Measurements from ENCODE around the gene ITPKB.
A peak's percentile ranks its signal among the peaks of the same experiment; 100 is the strongest.

ITPKB gene

GRCh38 chr1:226732856-226733291 is 6.2 kb downstream of the ITPKB start:
- no peak overlapping the region for H2BK12ac ChIP-seq (ENCODE audit: low read length)
- H4K8ac ChIP-seq (ENCODE audit: low read depth, low read length), result no peak overlapping the region
- no peak overlapping the region for H4K91ac ChIP-seq (ENCODE audit: low read depth, low read length, poor library complexity)
- peaks cover 8 to 49% of the 10 kb centered on the region in 2 donors for H3K36me3 ChIP-seq (replicated peaks in 1 of 2; ENCODE audit: control insufficient read depth in 2 of 2, insufficient read depth in 2 of 2, low read length in 2 of 2)
- WGBS, 2 donors (ENCODE audit: extremely low coverage in 2 of 2, insufficient read length in 2 of 2, insufficient replicate concordance in 1 of 2), result no CpG with 5 or more reads among the region's 4 CpGs
- H2BK15ac ChIP-seq (ENCODE audit: low read length), result no peak overlapping the region
- peak overlapping the region; percentile 30 for H2AK5ac ChIP-seq (ENCODE audit: low read depth, low read length)
- H3K27me3 ChIP-seq (ENCODE audit: control insufficient read depth in 3 of 3, insufficient read depth in 3 of 3, low read depth in 1 of 3, low read length in 3 of 3), result peaks cover 0 to 17% (median 0%) of the 10 kb centered on the region in 3 experiments
- no peak overlapping the region for H3K14ac ChIP-seq (ENCODE audit: low read length)
- H3K79me1 ChIP-seq (ENCODE audit: low read depth, low read length), result no peaks in the 10 kb centered on the region
- H3K4ac ChIP-seq (ENCODE audit: low read length), result no peak overlapping the region
- no peak for DNase-seq (ENCODE audit: low spot score)
- peak overlapping the region in 1 of 2 donors; percentile 58 for H3K4me3 ChIP-seq (ENCODE audit: low read length in 2 of 2)
- no peak overlapping the region for H2BK5ac ChIP-seq (ENCODE audit: low read length)
- H3K4me1 ChIP-seq (ENCODE audit: control insufficient read depth in 2 of 2, insufficient read depth in 1 of 2, low read depth in 1 of 2, low read length in 2 of 2), result peaks cover 3 to 15% of the 10 kb centered on the region in 2 donors
- H2AFZ ChIP-seq (ENCODE audit: low read length), result no peak overlapping the region
- H3K27ac ChIP-seq (replicated peaks; ENCODE audit: low read length), result no peak overlapping the region
- H3K23ac ChIP-seq (ENCODE audit: low read depth, low read length, poor library complexity), result peak overlapping the region; percentile 68
- H2BK120ac ChIP-seq (ENCODE audit: low read depth, low read length), result no peak overlapping the region
- no peak overlapping the region for H3K4me2 ChIP-seq (ENCODE audit: insufficient read depth, low read length, poor library complexity, severe bottlenecking)
- H3K9me3 ChIP-seq (replicated peaks in 1 of 2; ENCODE audit: control insufficient read depth in 2 of 2, insufficient read depth in 1 of 2, low read depth in 1 of 2, low read length in 2 of 2), result no peaks in the 10 kb centered on the region
- H3K9ac ChIP-seq (ENCODE audit: low read depth, low read length, poor library complexity), result peak overlapping the region; percentile 53
- H3K18ac ChIP-seq (ENCODE audit: low read length), result no peak overlapping the region

GRCh38 chr1:226731257-226731893 is 7.7 kb downstream of the ITPKB start:
- Histone ChIP-seq H2AFZ (ENCODE audit: low read length) (no peak overlapping the region), H3K4me2 (ENCODE audit: insufficient read depth, low read length, poor library complexity, severe bottlenecking) (no peak overlapping the region), H3K4ac (ENCODE audit: low read length) (no peak overlapping the region), H2BK12ac (ENCODE audit: low read length) (no peak overlapping the region), H2AK5ac (ENCODE audit: low read depth, low read length) (no peak overlapping the region), H3K23ac (ENCODE audit: low read depth, low read length, poor library complexity) (no peak overlapping the region), H3K9ac (ENCODE audit: low read depth, low read length, poor library complexity) (no peak overlapping the region), H2BK120ac (ENCODE audit: low read depth, low read length) (no peak overlapping the region), H4K8ac (ENCODE audit: low read depth, low read length) (no peak overlapping the region), H3K14ac (ENCODE audit: low read length) (no peak overlapping the region), H3K27ac (replicated peaks; ENCODE audit: low read length) (no peak overlapping the region), H3K79me1 (ENCODE audit: low read depth, low read length) (no peaks in the 10 kb centered on the region), H4K91ac (ENCODE audit: low read depth, low read length, poor library complexity) (no peak overlapping the region), H2BK15ac (ENCODE audit: low read length) (no peak overlapping the region), H3K4me1 (ENCODE audit: control insufficient read depth in 2 of 2, insufficient read depth in 1 of 2, low read depth in 1 of 2, low read length in 2 of 2) (peaks cover 9 to 17% of the 10 kb centered on the region in 2 donors), H3K36me3 (replicated peaks in 1 of 2; ENCODE audit: control insufficient read depth in 2 of 2, insufficient read depth in 2 of 2, low read length in 2 of 2) (peaks cover 8 to 43% of the 10 kb centered on the region in 2 donors), H2BK5ac (ENCODE audit: low read length) (no peak overlapping the region), H3K27me3 (ENCODE audit: control insufficient read depth in 3 of 3, insufficient read depth in 3 of 3, low read depth in 1 of 3, low read length in 3 of 3) (peaks cover 0 to 10% (median 0%) of the 10 kb centered on the region in 3 experiments), H3K9me3 (replicated peaks in 1 of 2; ENCODE audit: control insufficient read depth in 2 of 2, insufficient read depth in 1 of 2, low read depth in 1 of 2, low read length in 2 of 2) (no peaks in the 10 kb centered on the region), H3K4me3 (ENCODE audit: low read length in 2 of 2) (no peak overlapping the region), H3K18ac (ENCODE audit: low read length) (no peak overlapping the region)
- no CpG with 5 or more reads among the region's 3 CpGs for WGBS, 2 donors (ENCODE audit: extremely low coverage in 2 of 2, insufficient read length in 2 of 2, insufficient replicate concordance in 1 of 2)
- no peak for DNase-seq (ENCODE audit: low spot score)

GRCh38 chr1:226730836-226731235 is 8.2 kb downstream of the ITPKB start:
- H3K23ac ChIP-seq (ENCODE audit: low read depth, low read length, poor library complexity), result no peak overlapping the region
- no peak overlapping the region for H2AK5ac ChIP-seq (ENCODE audit: low read depth, low read length)
- no peak overlapping the region for H2BK15ac ChIP-seq (ENCODE audit: low read length)
- no peaks in the 10 kb centered on the region for H3K9me3 ChIP-seq (replicated peaks in 1 of 2; ENCODE audit: control insufficient read depth in 2 of 2, insufficient read depth in 1 of 2, low read depth in 1 of 2, low read length in 2 of 2)
- WGBS, 2 donors (ENCODE audit: extremely low coverage in 2 of 2, insufficient read length in 2 of 2, insufficient replicate concordance in 1 of 2), result no CpG with 5 or more reads among the region's 3 CpGs
- H3K79me1 ChIP-seq (ENCODE audit: low read depth, low read length), result no peaks in the 10 kb centered on the region
- H3K4me2 ChIP-seq (ENCODE audit: insufficient read depth, low read length, poor library complexity, severe bottlenecking), result no peak overlapping the region
- no peak overlapping the region for H4K91ac ChIP-seq (ENCODE audit: low read depth, low read length, poor library complexity)
- no peak overlapping the region for H2BK12ac ChIP-seq (ENCODE audit: low read length)
- no peak overlapping the region for H3K9ac ChIP-seq (ENCODE audit: low read depth, low read length, poor library complexity)
- H3K4me3 ChIP-seq (ENCODE audit: low read length in 2 of 2), result no peak overlapping the region
- H2BK120ac ChIP-seq (ENCODE audit: low read depth, low read length), result no peak overlapping the region
- no peak overlapping the region for H3K18ac ChIP-seq (ENCODE audit: low read length)
- peaks cover 9 to 13% of the 10 kb centered on the region in 2 donors for H3K4me1 ChIP-seq (ENCODE audit: control insufficient read depth in 2 of 2, insufficient read depth in 1 of 2, low read depth in 1 of 2, low read length in 2 of 2)
- H3K27me3 ChIP-seq (ENCODE audit: control insufficient read depth in 3 of 3, insufficient read depth in 3 of 3, low read depth in 1 of 3, low read length in 3 of 3), result peaks cover 0 to 4% (median 0%) of the 10 kb centered on the region in 3 experiments
- DNase-seq (ENCODE audit: low spot score), result no peak
- no peak overlapping the region for H2BK5ac ChIP-seq (ENCODE audit: low read length)
- H3K4ac ChIP-seq (ENCODE audit: low read length), result no peak overlapping the region
- no peak overlapping the region for H3K27ac ChIP-seq (replicated peaks; ENCODE audit: low read length)
- peaks cover 8 to 38% of the 10 kb centered on the region in 2 donors for H3K36me3 ChIP-seq (replicated peaks in 1 of 2; ENCODE audit: control insufficient read depth in 2 of 2, insufficient read depth in 2 of 2, low read length in 2 of 2)
- no peak overlapping the region for H2AFZ ChIP-seq (ENCODE audit: low read length)
- H3K14ac ChIP-seq (ENCODE audit: low read length), result no peak overlapping the region
- no peak overlapping the region for H4K8ac ChIP-seq (ENCODE audit: low read depth, low read length)

GRCh38 chr1:226730071-226730470 is 9.0 kb downstream of the ITPKB start:
- no CpG with 5 or more reads among the region's 1 CpG for WGBS, 2 donors (ENCODE audit: extremely low coverage in 2 of 2, insufficient read length in 2 of 2, insufficient replicate concordance in 1 of 2)

More at GRCh38 chr1:226730071-226730470, 9.0 kb downstream of the ITPKB start:
- H2BK120ac ChIP-seq (ENCODE audit: low read depth, low read length), result no peak overlapping the region
- no peak overlapping the region for H2AK5ac ChIP-seq (ENCODE audit: low read depth, low read length)
- H3K4me2 ChIP-seq (ENCODE audit: insufficient read depth, low read length, poor library complexity, severe bottlenecking), result no peak overlapping the region
- no peak overlapping the region for H2BK12ac ChIP-seq (ENCODE audit: low read length)
- no peak overlapping the region for H2BK15ac ChIP-seq (ENCODE audit: low read length)
- H3K14ac ChIP-seq (ENCODE audit: low read length), result no peak overlapping the region
- H3K9ac ChIP-seq (ENCODE audit: low read depth, low read length, poor library complexity), result no peak overlapping the region
- no peak overlapping the region for H3K4me3 ChIP-seq (ENCODE audit: low read length in 2 of 2)
- H3K36me3 ChIP-seq (replicated peaks in 1 of 2; ENCODE audit: control insufficient read depth in 2 of 2, insufficient read depth in 2 of 2, low read length in 2 of 2), result peaks cover 3 to 30% of the 10 kb centered on the region in 2 donors
- H2BK5ac ChIP-seq (ENCODE audit: low read length), result no peak overlapping the region
- no peaks in the 10 kb centered on the region for H3K9me3 ChIP-seq (replicated peaks in 1 of 2; ENCODE audit: control insufficient read depth in 2 of 2, insufficient read depth in 1 of 2, low read depth in 1 of 2, low read length in 2 of 2)
- no peak overlapping the region for H4K91ac ChIP-seq (ENCODE audit: low read depth, low read length, poor library complexity)
- no peak overlapping the region for H3K4ac ChIP-seq (ENCODE audit: low read length)
- H3K18ac ChIP-seq (ENCODE audit: low read length), result no peak overlapping the region
- H3K27me3 ChIP-seq (ENCODE audit: control insufficient read depth in 3 of 3, insufficient read depth in 3 of 3, low read depth in 1 of 3, low read length in 3 of 3), result no peaks in the 10 kb centered on the region
- H3K79me1 ChIP-seq (ENCODE audit: low read depth, low read length), result no peaks in the 10 kb centered on the region
- no peak overlapping the region for H2AFZ ChIP-seq (ENCODE audit: low read length)
- no peak overlapping the region for H4K8ac ChIP-seq (ENCODE audit: low read depth, low read length)
- peaks cover 11 to 14% of the 10 kb centered on the region in 2 donors for H3K4me1 ChIP-seq (ENCODE audit: control insufficient read depth in 2 of 2, insufficient read depth in 1 of 2, low read depth in 1 of 2, low read length in 2 of 2)
- no peak overlapping the region for H3K23ac ChIP-seq (ENCODE audit: low read depth, low read length, poor library complexity)
- H3K27ac ChIP-seq (replicated peaks; ENCODE audit: low read length), result no peak overlapping the region
- no peak for DNase-seq (ENCODE audit: low spot score)
